Activated gamma-delta T cell treated with Interleukin-2 at 50 U/mL for 16 hours (primary cell): Measurements from ENCODE around the gene ZBTB16.

ENCODE experiments used
- DNase-seq: peaks from one replicate; pipeline ENCODE4 v3.0.0-alpha.2; 2020

The ZBTB16 gene

GRCh38 chr11:114156782-114157181 is 97.3 kb downstream of the ZBTB16 start:
- DNase-seq: no peak

- no peak for DNase-seq
Observed at GRCh38 chr11:114157476-114158050, 98.1 kb downstream of the ZBTB16 start.

GRCh38 chr11:114158421-114158820 is 98.9 kb downstream of the ZBTB16 start:
- no peak for DNase-seq

GRCh38 chr11:114158886-114159285 is 99.4 kb downstream of the ZBTB16 start:
- no peak for DNase-seq

GRCh38 chr11:114159320-114159719 is 99.8 kb downstream of the ZBTB16 start:
- no peak for DNase-seq

GRCh38 chr11:114159802-114160632 is 100.5 kb downstream of the ZBTB16 start:
- peak; percentile 98 for DNase-seq

- no peak for DNase-seq
Observed at GRCh38 chr11:114160894-114161293, 101.4 kb downstream of the ZBTB16 start.

- DNase-seq: no peak
Observed at GRCh38 chr11:114161486-114162250, 102.2 kb downstream of the ZBTB16 start.

GRCh38 chr11:114162719-114163123 is 103.2 kb downstream of the ZBTB16 start:
- DNase-seq: no peak

- DNase-seq: no peak
Observed at GRCh38 chr11:114163229-114163631, 103.7 kb downstream of the ZBTB16 start.

GRCh38 chr11:114163830-114164401 is 104.4 kb downstream of the ZBTB16 start:
- no peak for DNase-seq

GRCh38 chr11:114164546-114164945 is 105.0 kb downstream of the ZBTB16 start:
- no peak for DNase-seq

GRCh38 chr11:114165326-114166230 is 106.1 kb downstream of the ZBTB16 start:
- DNase-seq: no peak

- DNase-seq: no peak
Observed at GRCh38 chr11:114166362-114166761, 106.9 kb downstream of the ZBTB16 start.

- peak; percentile 27 for DNase-seq
Observed at GRCh38 chr11:114166897-114167323, 107.4 kb downstream of the ZBTB16 start.

- DNase-seq: no peak
Observed at GRCh38 chr11:114167355-114167754, 107.8 kb downstream of the ZBTB16 start.

GRCh38 chr11:114167771-114168448 is 108.4 kb downstream of the ZBTB16 start:
- no peak for DNase-seq

- no peak for DNase-seq
Observed at GRCh38 chr11:114168691-114169090, 109.2 kb downstream of the ZBTB16 start.

- DNase-seq: no peak
Observed at GRCh38 chr11:114169321-114169749, 109.8 kb downstream of the ZBTB16 start.

- DNase-seq: no peak
Observed at GRCh38 chr11:114169821-114170220, 110.3 kb downstream of the ZBTB16 start.

- no peak for DNase-seq
Observed at GRCh38 chr11:114170226-114170625, 110.7 kb downstream of the ZBTB16 start.
